A673 (cell line): Measurements from ENCODE around the gene PAK1. TPM values are rescaled to one million over a fixed set of nuclear protein-coding genes. Genes with fewer than 3 reads are reported as not detected.

Source experiments
- BruUV-seq: library from RNA; stranded (reverse); fragments of 400-500 nt; replicated peaks from 2 replicates; lab custom pipeline; 2021; lab: Mats Ljungman, UMichigan
- CTCF ChIA-PET: fragments of 300-600 bp; sonication (Branson Sonifier 250); formaldehyde crosslinking; loops from one replicate; lab custom pipeline; 2022; ENCODE audit warnings: antibody characterized with exemption; lab: Charles Lee
- POLR2A ChIA-PET: fragments of 300-600 bp; sonication (Branson Sonifier 250); formaldehyde crosslinking; loops from one replicate; lab custom pipeline; 2022; ENCODE audit warnings: antibody characterized with exemption; ENCODE audit not compliant: low non-redundant PET; lab: Charles Lee
- DNase-seq: peaks from one replicate; pipeline ENCODE4 v3.0.0-alpha.2; 2015; ENCODE audit warnings: low spot score
- H3K27ac ChIP-seq: fragments of 200-600 bp; sonication (generic); 2 replicates; pipeline ENCODE4 v1.5.1; 2016; ENCODE audit warnings: mixed run types, low read depth, mild to moderate bottlenecking, mixed read lengths, antibody characterized with exemption, low read length; ENCODE audit not compliant: poor library complexity, severe bottlenecking
- H3K27me3 ChIP-seq: fragments of 200-600 bp; sonication (generic); replicated peaks from 2 replicates; pipeline ENCODE4 v1.6.1; 2017; ENCODE audit warnings: mixed run types, low read depth, mild to moderate bottlenecking, mixed read lengths, antibody characterized with exemption, low read length; ENCODE audit not compliant: insufficient read depth, poor library complexity
- H3K36me3 ChIP-seq: fragments of 200-600 bp; sonication (generic); 2 replicates; pipeline ENCODE4 v1.6.1; 2016; ENCODE audit warnings: mixed run types, mild to moderate bottlenecking, mixed read lengths, antibody characterized with exemption, low read length; ENCODE audit not compliant: insufficient read depth, poor library complexity, severe bottlenecking
- H3K4me1 ChIP-seq: fragments of 200-600 bp; sonication (generic); 2 replicates; pipeline ENCODE4 v1.6.1; 2017; ENCODE audit warnings: mixed run types, mild to moderate bottlenecking, mixed read lengths, antibody characterized with exemption, low read length; ENCODE audit not compliant: insufficient read depth, poor library complexity, severe bottlenecking
- H3K4me3 ChIP-seq: fragments of 200-600 bp; sonication (generic); 2 replicates; pipeline ENCODE4 v1.5.1; 2016; ENCODE audit warnings: low read depth, mixed run types, mild to moderate bottlenecking, mixed read lengths, low read length; ENCODE audit not compliant: poor library complexity, severe bottlenecking
- H3K9me3 ChIP-seq: fragments of 200-600 bp; sonication (generic); 2 replicates; pipeline ENCODE4 v1.6.1; 2016; ENCODE audit warnings: mixed run types, low read depth, mild to moderate bottlenecking, mixed read lengths, antibody characterized with exemption, low read length; ENCODE audit not compliant: poor library complexity, severe bottlenecking
- CTCF ChIP-seq: fragments of 300-800, 200-600 bp; sonication (generic); conservative IDR thresholded peaks from 2 replicates; pipeline ENCODE4 v1.5.1; 2017; ENCODE audit warnings: low read depth, mild to moderate bottlenecking, antibody characterized with exemption, low read length, moderate library complexity, mixed read lengths
- EZH2 ChIP-seq: fragments of 200-600 bp; sonication (generic); IDR thresholded peaks from 2 replicates; pipeline ENCODE4 v1.6.1; 2017; ENCODE audit warnings: borderline replicate concordance, low read depth, mild to moderate bottlenecking, mixed read lengths, antibody characterized with exemption, low read length; ENCODE audit not compliant: poor library complexity, severe bottlenecking
- intact Hi-C: fragments of 100-400 bp; cut with micrococcal nuclease; formaldehyde crosslinking; loops from one replicate; pipeline ENCODE4 v1.10.0; 2022; ENCODE audit not compliant: unreplicated experiment
- total RNA-seq: library from RNA; stranded (reverse); gene quantifications from 2 replicates; pipeline ENCODE4 v1.2.3, GENCODE V29; 2021

Gene PAK1
- total RNA-seq, 1 experiment from 2014 or later, result 44.2 TPM

- Histone ChIP-seq H3K27ac (no peak overlapping the region), H3K36me3 (no peaks in the 10 kb centered on the region), H3K9me3 (no peaks in the 10 kb centered on the region), H3K27me3 (no peaks in the 10 kb centered on the region), H3K4me3 (no peak overlapping the region), H3K4me1 (no peaks in the 10 kb centered on the region)
- TF ChIP-seq CTCF (no peak), EZH2 (no peak)
- intact Hi-C loops, result no loop called here
- ChIA-PET POLR2A (no interaction called here), CTCF (no interaction called here)
- no peak for DNase-seq
- no TSS peak for BruUV-seq
Measured at GRCh38 chr11:77506857-77507256, 33.0 kb upstream of the PAK1 start.

GRCh38 chr11:77505956-77506355 lies 32.1 kb upstream of the PAK1 start:
- Histone ChIP-seq H3K4me3 (no peak overlapping the region), H3K9me3 (no peaks in the 10 kb centered on the region), H3K27me3 (no peaks in the 10 kb centered on the region), H3K36me3 (no peaks in the 10 kb centered on the region), H3K4me1 (no peaks in the 10 kb centered on the region), H3K27ac (no peak overlapping the region)
- no peak for DNase-seq
- ChIA-PET POLR2A (no interaction called here), CTCF (no interaction called here)
- BruUV-seq, result no TSS peak
- no peak for TF ChIP-seq CTCF
- TF ChIP-seq EZH2, result no peak
- intact Hi-C loops, result no loop called here

- intact Hi-C loops, result no loop called here
- no peak for DNase-seq
- Histone ChIP-seq H3K4me1 (no peaks in the 10 kb centered on the region), H3K4me3 (no peak overlapping the region), H3K36me3 (no peaks in the 10 kb centered on the region), H3K27me3 (no peaks in the 10 kb centered on the region), H3K27ac (no peak overlapping the region), H3K9me3 (no peaks in the 10 kb centered on the region)
- ChIA-PET POLR2A (no interaction called here), CTCF (no interaction called here)
- BruUV-seq, result no TSS peak
- TF ChIP-seq EZH2 (no peak), CTCF (no peak)
Measured at GRCh38 chr11:77503006-77503405, 29.1 kb upstream of the PAK1 start.
